ENCODE measurements around the gene PTPRCAP.

DNA sequence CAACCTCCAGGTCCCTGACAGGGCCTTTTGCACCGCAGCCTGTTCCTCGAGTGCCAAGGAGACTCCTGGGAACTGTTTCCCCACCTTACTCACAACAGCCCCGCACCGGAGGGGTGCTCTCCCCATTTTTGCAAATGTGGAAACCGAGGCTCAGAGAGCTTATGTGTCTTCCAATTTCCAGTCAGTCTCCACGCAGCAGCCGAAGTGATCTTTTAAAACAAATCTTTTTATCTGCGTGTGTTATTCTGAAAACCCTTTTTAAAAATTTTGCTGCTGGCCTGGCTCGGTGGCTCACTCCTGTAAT, 32.0 kb upstream of the PTPRCAP start:
- TF ChIP-seq, protein P1, sequence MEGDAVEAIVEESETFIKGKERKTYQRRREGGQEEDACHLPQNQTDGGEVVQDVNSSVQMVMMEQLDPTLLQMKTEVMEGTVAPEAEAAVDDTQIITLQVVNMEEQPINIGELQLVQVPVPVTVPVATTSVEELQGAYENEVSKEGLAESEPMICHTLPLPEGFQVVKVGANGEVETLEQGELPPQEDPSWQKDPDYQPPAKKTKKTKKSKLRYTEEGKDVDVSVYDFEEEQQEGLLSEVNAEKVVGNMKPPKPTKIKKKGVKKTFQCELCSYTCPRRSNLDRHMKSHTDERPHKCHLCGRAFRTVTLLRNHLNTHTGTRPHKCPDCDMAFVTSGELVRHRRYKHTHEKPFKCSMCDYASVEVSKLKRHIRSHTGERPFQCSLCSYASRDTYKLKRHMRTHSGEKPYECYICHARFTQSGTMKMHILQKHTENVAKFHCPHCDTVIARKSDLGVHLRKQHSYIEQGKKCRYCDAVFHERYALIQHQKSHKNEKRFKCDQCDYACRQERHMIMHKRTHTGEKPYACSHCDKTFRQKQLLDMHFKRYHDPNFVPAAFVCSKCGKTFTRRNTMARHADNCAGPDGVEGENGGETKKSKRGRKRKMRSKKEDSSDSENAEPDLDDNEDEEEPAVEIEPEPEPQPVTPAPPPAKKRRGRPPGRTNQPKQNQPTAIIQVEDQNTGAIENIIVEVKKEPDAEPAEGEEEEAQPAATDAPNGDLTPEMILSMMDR (optimal IDR thresholded peaks at IDR 0.05 in 1 of 3, IDR thresholded peaks at IDR 0.05 in 1 of 3, conservative IDR thresholded peaks at IDR 0.05 in 1 of 3; ENCODE audit: extremely low read depth in 1 of 3, insufficient read depth in 2 of 3, low read length in 3 of 3) = no peak
- TF ChIP-seq EZH2 (IDR thresholded peaks at IDR 0.05; ENCODE audit: low read length) = no peak

Data from keratinocyte (primary cell).